EL (cell line): ENCODE results near the gene IGF2BP2.
A peak's percentile ranks its signal among the peaks of the same experiment; 100 is the strongest.
"Not testable (repeated sequence)": the region's sequence is repeated elsewhere in the genome, so short reads cannot be mapped to it uniquely, and the experiment has no call there.

Source experiments
- DNase-seq: peaks from one replicate; pipeline ENCODE4 v3.0.0-alpha.2; 2016

Gene IGF2BP2

DNA sequence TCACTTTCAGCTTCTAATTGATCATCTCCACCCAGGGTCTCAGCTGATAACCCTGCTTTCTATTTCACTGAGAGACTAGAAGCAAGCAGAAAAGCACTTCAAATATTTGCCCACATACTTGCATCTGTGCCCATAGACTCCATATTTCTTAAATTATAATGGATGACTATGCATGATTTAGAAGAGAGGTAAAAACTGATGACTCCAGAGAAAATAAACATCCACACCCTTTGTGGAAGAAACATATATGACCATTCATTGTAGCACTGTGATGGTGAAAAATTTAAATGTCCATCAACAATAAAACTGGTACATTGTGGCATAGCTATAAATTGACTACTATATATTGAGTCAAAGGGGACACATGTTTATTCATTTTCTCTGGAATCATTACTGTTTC, 7.1 kb upstream of the IGF2BP2 start:
- no peak for DNase-seq

GRCh38 chr3:185831195-185831594, 6.4 kb upstream of the IGF2BP2 start:
- no peak for DNase-seq

GRCh38 chr3:185830018-185830797, 5.4 kb upstream of the IGF2BP2 start:
- no peak for DNase-seq

DNA sequence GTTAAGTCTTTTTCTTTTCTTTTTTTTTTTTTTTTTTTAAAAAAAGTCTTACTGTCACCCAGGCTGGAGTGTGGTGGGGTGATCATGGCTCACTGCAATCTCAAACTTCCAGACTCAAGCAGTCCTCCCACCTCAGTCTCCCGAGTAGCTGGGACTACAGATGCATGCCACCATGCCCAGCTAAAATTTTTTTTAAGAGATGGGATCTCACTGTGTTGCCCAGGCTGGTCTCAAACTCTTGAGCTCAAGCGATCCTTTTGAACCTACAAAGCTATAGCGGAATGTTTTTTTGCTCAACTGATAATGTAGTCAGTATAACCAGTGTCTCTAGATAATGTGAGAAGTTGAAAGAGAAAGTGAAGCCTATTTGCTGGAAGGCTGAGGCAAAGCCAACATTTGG, 3.9 kb upstream of the IGF2BP2 start:
- no peak for DNase-seq

DNA sequence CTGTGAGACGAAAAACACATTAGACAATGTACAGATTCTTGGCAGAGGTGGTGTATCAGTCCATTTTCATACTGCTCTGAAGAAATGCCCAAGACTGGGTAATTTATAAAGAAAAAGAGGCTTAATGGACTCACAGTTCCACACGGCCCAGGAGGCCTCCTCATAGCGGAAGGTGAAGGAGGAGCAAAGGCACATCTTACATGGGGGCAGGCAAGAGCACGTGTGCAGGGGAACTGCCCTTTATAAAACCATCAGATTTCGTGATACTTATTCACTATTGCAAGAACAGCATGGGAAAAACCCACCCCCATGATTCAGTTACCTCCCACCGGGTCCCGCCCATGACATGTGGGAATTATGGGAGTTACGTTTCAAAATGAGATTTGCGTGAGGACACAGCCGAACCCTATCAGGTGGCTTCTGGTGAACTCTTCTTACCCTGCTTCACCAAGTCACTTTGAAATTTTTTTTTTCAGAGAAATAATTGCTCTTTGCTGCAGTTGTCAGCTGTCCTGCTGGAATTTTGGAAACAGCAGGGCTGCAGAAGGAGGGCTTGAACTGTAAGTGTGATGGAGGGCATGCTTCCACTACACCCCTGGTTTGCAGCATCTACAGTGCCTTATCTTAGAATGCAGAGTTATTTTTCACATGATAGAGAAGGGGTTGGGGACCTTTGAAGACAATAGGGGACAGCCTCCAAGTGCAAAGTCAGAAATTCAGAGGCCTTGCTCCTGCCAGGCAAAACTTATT, 2.9 kb upstream of the IGF2BP2 start:
- DNase-seq = no peak

DNA sequence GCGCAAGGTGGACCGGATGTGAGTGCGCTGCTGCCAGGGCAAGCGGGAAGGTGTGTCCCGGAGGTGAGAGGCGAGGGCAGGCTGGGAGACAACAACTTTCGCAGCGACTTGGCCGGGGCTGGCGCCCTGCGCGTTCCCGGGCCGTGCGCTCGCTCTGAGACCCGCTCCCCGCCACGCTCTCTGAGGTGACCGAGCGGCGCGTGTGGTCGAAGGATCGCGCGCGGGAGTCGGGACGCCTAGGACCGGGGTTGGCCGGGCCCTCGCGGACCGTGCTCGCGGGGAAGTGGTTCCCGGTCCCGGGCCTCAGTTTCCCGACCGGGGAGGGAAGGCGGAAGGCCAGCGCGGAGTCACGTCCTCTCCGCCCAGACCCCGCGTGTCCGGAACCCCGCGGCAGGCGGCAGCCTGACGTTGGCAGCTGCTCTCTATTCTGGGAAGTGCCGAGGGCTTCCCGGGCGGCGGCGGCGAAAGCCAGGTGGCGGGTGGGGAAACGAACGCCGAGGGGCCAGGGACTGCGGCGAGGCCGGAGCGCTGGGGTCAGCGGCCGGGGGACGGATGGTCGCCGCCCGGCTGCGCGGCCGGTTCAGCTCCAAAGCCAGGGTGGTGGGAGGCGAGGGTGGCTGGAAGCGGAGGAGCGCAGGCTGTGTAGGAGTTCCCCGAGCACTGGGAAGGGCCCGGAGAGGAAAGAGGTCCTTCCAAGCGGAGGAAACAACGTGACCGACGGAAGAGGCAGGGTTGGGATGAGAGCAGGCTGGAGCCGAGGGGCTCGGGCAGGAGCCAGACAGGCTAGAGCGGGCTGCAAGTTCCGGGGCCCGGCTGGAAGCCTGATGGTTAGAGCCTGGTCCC, 1.0 kb upstream of the IGF2BP2 start:
- DNase-seq = peak; percentile 59

- peak; percentile 36 for DNase-seq
Measured at GRCh38 chr3:185824051-185825005, 514 bp downstream of the IGF2BP2 start.

DNA sequence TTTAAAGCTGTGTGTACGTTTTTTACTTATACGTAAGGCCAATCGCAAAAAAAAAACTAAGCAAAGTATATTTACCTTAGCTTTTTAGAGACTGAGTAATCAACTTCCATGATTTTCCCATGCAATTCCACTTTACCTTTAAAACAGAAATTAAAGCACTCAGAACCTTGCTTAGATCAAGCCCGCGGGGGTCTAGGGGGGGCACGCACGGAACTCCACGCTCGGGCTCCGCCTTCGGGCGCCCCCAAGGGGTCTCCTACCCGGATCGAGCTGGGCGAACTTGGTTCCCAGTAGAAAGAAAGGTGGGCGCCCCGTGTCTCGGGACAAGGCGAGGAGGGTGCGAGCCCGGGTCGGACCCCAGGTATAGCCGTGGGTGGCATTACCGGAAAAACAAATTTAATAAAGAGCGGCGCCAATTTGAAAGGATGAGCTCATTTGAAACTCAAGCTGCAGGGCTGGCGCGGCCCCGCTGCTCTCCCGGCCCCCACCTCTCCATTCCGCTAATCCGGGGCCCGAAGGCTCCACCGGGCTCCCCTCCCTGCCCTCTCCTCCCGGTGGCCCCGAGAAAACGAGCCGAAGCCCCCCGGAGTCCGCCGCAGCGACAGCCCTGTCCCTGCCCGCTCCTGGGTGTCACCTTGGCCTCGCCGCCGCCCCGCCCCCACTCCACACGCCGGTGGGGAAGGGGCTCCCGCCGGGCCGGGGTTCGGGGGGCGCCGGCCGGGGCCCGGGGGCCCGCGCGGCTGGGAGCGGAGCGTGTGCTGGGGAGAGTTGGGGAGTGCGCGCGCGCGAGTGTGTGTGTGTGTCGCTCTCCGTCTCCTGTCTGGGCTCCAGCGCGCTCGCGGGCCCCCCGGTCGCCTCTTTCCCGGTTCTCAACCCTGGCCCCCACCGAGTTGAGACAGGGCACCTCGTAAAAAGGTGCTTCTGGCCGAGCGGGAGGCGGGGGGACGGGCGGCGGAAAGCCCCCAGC, 1.5 kb downstream of the IGF2BP2 start:
- DNase-seq = peak; percentile 53

- peak; percentile 83 for DNase-seq
Measured at GRCh38 chr3:185822221-185823000, 2.4 kb downstream of the IGF2BP2 start.

DNA sequence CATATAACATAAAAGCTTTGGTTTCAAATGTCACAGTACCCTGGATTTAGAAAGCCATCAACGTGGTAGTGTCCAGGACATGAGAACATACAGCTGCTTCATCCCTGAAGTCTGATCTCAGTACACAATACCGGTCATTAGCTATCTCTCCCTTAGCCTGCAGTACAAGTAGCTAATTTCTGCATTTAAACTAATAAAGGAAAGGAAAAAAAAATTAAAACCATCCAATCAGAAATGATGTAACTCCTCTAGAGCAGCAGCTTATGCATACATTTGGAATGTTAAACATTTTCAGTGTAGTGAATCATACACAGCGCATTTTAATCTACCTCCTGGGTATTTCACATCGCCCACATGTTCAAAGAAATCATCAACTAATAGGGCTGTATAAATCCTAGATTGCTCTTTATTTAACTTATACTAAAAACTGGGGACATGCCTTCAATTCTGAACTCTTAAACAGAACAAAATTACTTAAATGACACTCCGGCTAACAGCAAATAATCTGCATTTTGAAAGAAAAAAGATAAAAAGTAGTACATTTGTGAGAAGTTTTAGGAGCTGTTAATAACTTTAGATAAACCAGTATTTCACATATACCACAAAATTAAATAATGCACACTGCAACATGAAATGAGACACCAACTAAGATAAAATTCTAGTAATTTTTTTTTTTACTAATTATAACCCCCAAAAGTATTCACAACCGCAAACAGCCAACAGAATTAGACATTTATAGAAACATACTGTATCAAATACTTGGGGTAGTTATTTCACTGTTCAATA, 3.7 kb downstream of the IGF2BP2 start:
- peak; percentile 93 for DNase-seq

DNA sequence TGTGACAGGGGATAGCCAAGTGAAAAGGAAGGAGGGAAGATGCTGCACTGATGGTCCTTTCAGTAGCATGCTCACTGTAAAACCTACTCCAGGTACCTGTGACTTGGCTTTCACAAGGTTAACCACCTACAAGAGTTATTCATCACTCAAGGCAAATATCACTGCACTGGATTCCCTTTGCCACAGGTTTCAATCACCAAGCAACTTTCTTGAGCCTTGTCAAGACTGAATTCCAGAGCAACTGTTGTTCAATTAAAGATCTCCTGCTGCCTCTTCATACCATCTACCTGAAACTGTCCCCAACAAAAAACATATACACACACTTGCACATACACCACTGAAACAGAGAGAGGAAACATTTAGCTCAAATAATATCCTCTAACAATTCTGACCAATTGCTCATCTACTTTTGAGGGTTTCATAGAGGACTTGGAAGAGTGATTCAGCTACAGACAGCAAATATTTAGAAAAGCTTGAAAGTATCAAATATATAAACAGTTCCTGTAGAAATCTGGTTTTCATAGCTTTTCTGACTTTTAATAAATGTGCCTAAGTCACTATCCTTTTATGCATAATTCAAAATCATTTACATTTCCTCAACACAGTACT, 6.5 kb downstream of the IGF2BP2 start:
- no peak for DNase-seq

GRCh38 chr3:185815391-185816282, 9.2 kb downstream of the IGF2BP2 start:
- DNase-seq = peak; percentile 68

DNA sequence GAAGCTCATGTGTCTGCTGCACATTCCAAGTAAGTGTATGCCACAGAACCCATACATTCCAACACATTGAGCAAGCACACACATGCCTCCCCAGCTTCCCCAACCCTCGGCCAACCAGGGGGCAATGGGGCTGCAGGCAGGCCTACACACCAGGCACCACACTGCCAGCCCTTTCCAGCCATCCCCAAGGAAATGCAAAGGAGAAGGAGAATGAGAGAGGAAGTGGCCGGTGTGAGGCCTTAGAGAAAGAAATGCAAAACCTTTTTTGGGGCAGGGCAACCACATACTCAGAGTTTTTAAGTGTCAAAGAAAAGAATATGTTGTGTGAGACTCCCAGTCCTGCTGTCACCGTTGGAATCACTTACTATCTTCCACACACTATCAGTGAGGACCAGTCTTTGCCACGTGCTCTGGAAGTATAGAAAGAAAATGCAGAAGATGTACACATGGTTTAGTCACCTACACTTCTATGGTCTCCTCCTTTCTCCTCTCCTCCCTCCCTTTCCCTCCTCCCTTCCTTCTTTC, 11.1 kb downstream of the IGF2BP2 start:
- DNase-seq = peak; percentile 97

GRCh38 chr3:185813205-185813604, 11.6 kb downstream of the IGF2BP2 start:
- no peak for DNase-seq

GRCh38 chr3:185807445-185808068, 17.3 kb downstream of the IGF2BP2 start:
- DNase-seq = peak; percentile 94

DNA sequence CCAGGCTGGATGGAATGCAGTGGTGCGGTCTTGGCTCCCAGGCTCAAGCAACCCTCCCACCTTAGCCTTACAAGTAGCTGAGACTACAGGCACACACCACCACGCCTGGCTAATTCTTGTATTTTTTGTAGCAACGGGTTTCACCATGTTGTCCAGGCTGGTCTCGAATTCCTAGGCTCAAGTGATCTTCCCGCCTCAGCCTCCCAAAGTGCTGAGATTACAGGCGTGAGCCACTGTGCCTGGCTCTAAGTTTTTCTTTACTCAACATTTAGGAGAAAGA, 26.1 kb downstream of the IGF2BP2 start:
- not testable (repeated sequence) for DNase-seq
